ENCODE data around the gene P2RY8. TPM values are rescaled to one million over a fixed set of nuclear protein-coding genes. Genes with fewer than 3 reads are reported as not detected.

Gene P2RY8
- total RNA-seq, 1 experiment from 2014 or later = 0.44 TPM

GRCh38 chrX:1434871-1435240 lies 102.1 kb downstream of the P2RY8 start:
- no peak for DNase-seq (ENCODE audit: low read depth, low spot score)
- ATAC-seq = no peak
- TF ChIP-seq FOSL1 (IDR thresholded peaks at IDR 0.05; ENCODE audit: low read depth) = no peak
- no peak for TF ChIP-seq CBX3 (IDR thresholded peaks at IDR 0.05; ENCODE audit: low read depth)
- TF ChIP-seq EZH2 (IDR thresholded peaks at IDR 0.05) = no peak
- no peak for TF ChIP-seq POLR2A (IDR thresholded peaks at IDR 0.05; ENCODE audit: borderline replicate concordance, extremely low read depth, insufficient read depth, insufficient read length)
- no peak for TF ChIP-seq JUND (IDR thresholded peaks at IDR 0.05)
- no peak for TF ChIP-seq CEBPB (IDR thresholded peaks at IDR 0.05; ENCODE audit: low read depth)
- no peak for TF ChIP-seq TCF7L2 (IDR thresholded peaks at IDR 0.05; ENCODE audit: borderline replicate concordance, extremely low read depth, insufficient read depth, insufficient read length)
- no peak for TF ChIP-seq ZFX (IDR thresholded peaks at IDR 0.05)
- no peak for TF ChIP-seq POLR2AphosphoS5 (IDR thresholded peaks at IDR 0.05; ENCODE audit: low read depth, low read length)
- no peak for TF ChIP-seq ELF1 (IDR thresholded peaks at IDR 0.05; ENCODE audit: borderline replicate concordance, low read depth)
- Histone ChIP-seq H3K4me3 (replicated peaks in 1 of 2; ENCODE audit: low read depth in 1 of 2, low read length in 2 of 2) (no peak overlapping the region), H3K4me1 (ENCODE audit: control insufficient read depth in 1 of 2, insufficient read depth in 2 of 2, low read length in 2 of 2) (no peaks in the 10 kb centered on the region), H3K9me2 (ENCODE audit: insufficient read depth) (no peaks in the 10 kb centered on the region), H3K79me2 (ENCODE audit: insufficient read depth, low read length) (0 out of 2 replicates have a peak, but pooled peaks cover 3% of the 10 kb centered on the region), H4K20me1 (ENCODE audit: insufficient read depth) (no peaks in the 10 kb centered on the region), H3K9ac (ENCODE audit: low read length) (no peak overlapping the region), H2AFZ (ENCODE audit: low read depth, low read length, poor library complexity, severe bottlenecking) (no peak overlapping the region), H3K4me2 (ENCODE audit: low read length) (no peak overlapping the region), H3K27me3 (ENCODE audit: insufficient read depth, low read length) (no peaks in the 10 kb centered on the region), H3K36me3 (ENCODE audit: control insufficient read depth in 1 of 2, insufficient read depth in 2 of 2, low read length in 2 of 2) (peaks cover 4 to 10% of the 10 kb centered on the region in 2 experiments; a peak in 3 of 4 replicates), H3K9me3 (ENCODE audit: control insufficient read depth in 1 of 2, insufficient read depth in 1 of 2, low read depth in 1 of 2, low read length in 2 of 2) (no peaks in the 10 kb centered on the region), H3K27ac (ENCODE audit: low read depth, low read length) (no peak overlapping the region)
- RAD21 ChIA-PET (ENCODE audit: low non-redundant PET in 1 of 2, low total read pairs in 2 of 2, uncharacterized antibody in 2 of 2, unreplicated experiment in 2 of 2) = no interaction called here
- POLR2A ChIA-PET = no interaction called here
- BruUV-seq (replicated peaks) = no TSS peak
- CTCF ChIA-PET = no interaction called here
- intact Hi-C loops (cut with micrococcal nuclease) = no loop called here

- CTCF ChIA-PET = no interaction called here
- ATAC-seq = no peak
These were observed 103.2 kb downstream of the P2RY8 start for GRCh38 chrX:1433646-1434357.

More at GRCh38 chrX:1433646-1434357, 103.2 kb downstream of the P2RY8 start:
- H3K4me3 ChIP-seq (replicated peaks in 1 of 2; ENCODE audit: low read depth in 1 of 2, low read length in 2 of 2) = no peak overlapping the region
- H3K27ac ChIP-seq (ENCODE audit: low read depth, low read length) = no peak overlapping the region
- intact Hi-C loops (cut with micrococcal nuclease) = no loop called here
- H3K27me3 ChIP-seq (ENCODE audit: insufficient read depth, low read length) = no peaks in the 10 kb centered on the region
- H3K4me2 ChIP-seq (ENCODE audit: low read length) = no peak overlapping the region
- H3K79me2 ChIP-seq (ENCODE audit: insufficient read depth, low read length) = no peaks in the 10 kb centered on the region
- no peaks in the 10 kb centered on the region for H3K9me3 ChIP-seq (ENCODE audit: control insufficient read depth in 1 of 2, insufficient read depth in 1 of 2, low read depth in 1 of 2, low read length in 2 of 2)
- no peaks in the 10 kb centered on the region for H3K9me2 ChIP-seq (ENCODE audit: insufficient read depth)
- ChIA-PET POLR2A (no interaction called here), RAD21 (ENCODE audit: low non-redundant PET in 1 of 2, low total read pairs in 2 of 2, uncharacterized antibody in 2 of 2, unreplicated experiment in 2 of 2) (no interaction called here)
- no TSS peak for BruUV-seq (replicated peaks)
- DNase-seq (ENCODE audit: low read depth, low spot score) = no peak
- TF ChIP-seq FOSL1 (IDR thresholded peaks at IDR 0.05; ENCODE audit: low read depth) (no peak), EZH2 (IDR thresholded peaks at IDR 0.05) (no peak), MAX (IDR thresholded peaks at IDR 0.05) (no peak), TCF7L2 (IDR thresholded peaks at IDR 0.05; ENCODE audit: borderline replicate concordance, extremely low read depth, insufficient read depth, insufficient read length) (no peak), SP1 (IDR thresholded peaks at IDR 0.05; ENCODE audit: low read depth) (no peak), SIN3A (IDR thresholded peaks at IDR 0.05; ENCODE audit: low read depth) (no peak), EZH2phosphoT487 (IDR thresholded peaks at IDR 0.05; ENCODE audit: borderline replicate concordance) (no peak), POLR2A (IDR thresholded peaks at IDR 0.05; ENCODE audit: borderline replicate concordance, extremely low read depth, insufficient read depth, insufficient read length) (no peak), ZNF274 (IDR thresholded peaks at IDR 0.05; ENCODE audit: low read depth, low read length) (no peak), SRF (IDR thresholded peaks at IDR 0.05; ENCODE audit: low read depth) (no peak), YY1 (IDR thresholded peaks at IDR 0.05; ENCODE audit: extremely low read depth, insufficient replicate concordance, low read depth, low read length) (no peak), CTCF (IDR thresholded peaks at IDR 0.05 in 2 of 3, conservative IDR thresholded peaks at IDR 0.05 in 1 of 3; ENCODE audit: borderline replicate concordance in 1 of 3, insufficient read depth in 1 of 3, low read depth in 2 of 3, low read length in 2 of 3) (no peak), EGR1 (IDR thresholded peaks at IDR 0.05; ENCODE audit: low read depth) (no peak)
- no peaks in the 10 kb centered on the region for H3K4me1 ChIP-seq (ENCODE audit: control insufficient read depth in 1 of 2, insufficient read depth in 2 of 2, low read length in 2 of 2)
- H3K36me3 ChIP-seq (ENCODE audit: control insufficient read depth in 1 of 2, insufficient read depth in 2 of 2, low read length in 2 of 2) = peaks cover 4 to 7% of the 10 kb centered on the region in 2 experiments; a peak in 3 of 4 replicates
- no peak overlapping the region for H2AFZ ChIP-seq (ENCODE audit: low read depth, low read length, poor library complexity, severe bottlenecking)
- H4K20me1 ChIP-seq (ENCODE audit: insufficient read depth) = no peaks in the 10 kb centered on the region
- no peak overlapping the region for H3K9ac ChIP-seq (ENCODE audit: low read length)

All from HCT116 (cell line).